ENCODE results near the gene GPATCH1.
"Not testable (repeated sequence)": the region's sequence is repeated elsewhere in the genome, so short reads cannot be mapped to it uniquely, and the experiment has no call there.

Gene GPATCH1

GRCh38 chr19:33166037-33166436 lies 85.1 kb downstream of the GPATCH1 start:
- not testable (repeated sequence) for H3K9ac ChIP-seq (ENCODE audit: low read length); H3K4me1 ChIP-seq (ENCODE audit: control insufficient read depth, low read depth, low read length); H4K8ac ChIP-seq (ENCODE audit: low read depth, low read length); H2AK5ac ChIP-seq (ENCODE audit: low read length); H2BK120ac ChIP-seq (ENCODE audit: low read depth, low read length); H2BK5ac ChIP-seq (ENCODE audit: low read length); H3K56ac ChIP-seq (ENCODE audit: low read length); H4K5ac ChIP-seq (ENCODE audit: low read length); DNase-seq; H3K27me3 ChIP-seq (ENCODE audit: insufficient read depth, low read length, poor library complexity); H3K4me3 ChIP-seq (ENCODE audit: low read length); H3K23ac ChIP-seq (ENCODE audit: low read length); H2BK15ac ChIP-seq (replicated peaks; ENCODE audit: low read depth); H3K79me1 ChIP-seq (ENCODE audit: low read length); H3K4me2 ChIP-seq (ENCODE audit: low read length); H3K27ac ChIP-seq (ENCODE audit: low read depth, low read length); H3K36me3 ChIP-seq (ENCODE audit: control insufficient read depth, insufficient read depth, low read length); H3K4ac ChIP-seq (ENCODE audit: low read depth, low read length); H3K79me2 ChIP-seq (ENCODE audit: control insufficient read depth, insufficient read depth, low read length); H3K18ac ChIP-seq (ENCODE audit: low read length)
- WGBS (ENCODE audit: extremely low coverage, insufficient coverage, low lambda C conversion rate) = no CpG with 5 or more reads among the region's 6 CpGs

DNA sequence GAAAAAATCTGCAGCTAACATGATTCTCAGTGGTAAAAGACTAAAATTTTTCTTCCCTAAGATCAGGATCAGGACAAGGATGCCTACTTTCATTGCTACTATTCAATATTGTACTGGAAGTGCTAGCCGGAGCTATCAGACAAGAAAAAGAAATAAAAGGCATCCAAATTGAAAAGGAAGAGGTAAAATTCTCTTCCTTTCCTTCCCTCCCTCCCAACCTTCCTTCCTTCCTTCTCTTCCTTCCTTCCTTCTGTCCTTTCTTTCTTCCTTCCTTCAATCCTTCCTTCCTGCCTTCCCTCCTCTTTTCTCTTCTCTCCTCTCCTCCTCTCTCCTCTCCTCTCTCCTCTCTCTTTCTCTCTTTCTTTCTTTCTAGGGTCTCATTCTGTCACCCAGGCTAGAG lies 86.5 kb downstream of the GPATCH1 start:
- Histone ChIP-seq H3K56ac (ENCODE audit: low read length) (no peak overlapping the region), H2BK120ac (ENCODE audit: low read depth, low read length) (no peak overlapping the region), H3K23ac (ENCODE audit: low read length) (no peak overlapping the region), H3K27me3 (ENCODE audit: insufficient read depth, low read length, poor library complexity) (no peaks in the 10 kb centered on the region), H3K18ac (ENCODE audit: low read length) (no peak overlapping the region), H3K9ac (ENCODE audit: low read length) (no peak overlapping the region), H3K79me2 (ENCODE audit: control insufficient read depth, insufficient read depth, low read length) (no peaks in the 10 kb centered on the region), H3K27ac (ENCODE audit: low read depth, low read length) (no peak overlapping the region), H3K4me2 (ENCODE audit: low read length) (no peak overlapping the region), H4K5ac (ENCODE audit: low read length) (no peak overlapping the region), H3K36me3 (ENCODE audit: control insufficient read depth, insufficient read depth, low read length) (no peaks in the 10 kb centered on the region), H2BK15ac (replicated peaks; ENCODE audit: low read depth) (no peak overlapping the region), H3K79me1 (ENCODE audit: low read length) (no peaks in the 10 kb centered on the region), H2AK5ac (ENCODE audit: low read length) (no peak overlapping the region), H4K8ac (ENCODE audit: low read depth, low read length) (no peak overlapping the region), H3K4me1 (ENCODE audit: control insufficient read depth, low read depth, low read length) (no peaks in the 10 kb centered on the region), H3K4ac (ENCODE audit: low read depth, low read length) (no peak overlapping the region), H2BK5ac (ENCODE audit: low read length) (no peak overlapping the region), H3K4me3 (ENCODE audit: low read length) (no peak overlapping the region)
- DNase-seq = no peak
- WGBS (ENCODE audit: extremely low coverage, insufficient coverage, low lambda C conversion rate) = no CpG with 5 or more reads among the region's 1 CpG

DNA sequence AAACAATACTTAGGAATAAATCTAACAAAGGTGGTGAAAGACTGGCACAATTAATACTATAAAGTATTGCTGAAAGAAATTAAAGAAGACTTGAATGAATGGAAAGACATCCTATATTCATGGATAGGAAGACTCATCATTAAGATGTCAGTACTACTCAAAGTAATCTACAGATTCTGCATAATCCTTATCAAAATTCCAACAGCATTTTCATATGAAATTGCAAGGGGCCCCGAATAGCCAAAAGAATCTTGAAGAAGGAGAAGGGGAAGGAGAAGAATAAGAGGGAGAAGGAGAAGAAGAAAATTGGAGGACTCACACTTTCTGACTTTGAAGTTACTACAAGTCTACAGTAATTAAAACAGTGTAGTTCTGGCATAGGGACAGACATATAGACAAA lies 87.5 kb downstream of the GPATCH1 start:
- Histone ChIP-seq H2BK5ac (ENCODE audit: low read length) (no peak overlapping the region), H3K18ac (ENCODE audit: low read length) (no peak overlapping the region), H3K4ac (ENCODE audit: low read depth, low read length) (no peak overlapping the region), H3K4me1 (ENCODE audit: control insufficient read depth, low read depth, low read length) (no peaks in the 10 kb centered on the region), H3K27ac (ENCODE audit: low read depth, low read length) (no peak overlapping the region), H4K5ac (ENCODE audit: low read length) (no peak overlapping the region), H3K23ac (ENCODE audit: low read length) (no peak overlapping the region), H4K8ac (ENCODE audit: low read depth, low read length) (no peak overlapping the region), H3K56ac (ENCODE audit: low read length) (no peak overlapping the region), H3K27me3 (ENCODE audit: insufficient read depth, low read length, poor library complexity) (no peaks in the 10 kb centered on the region), H2AK5ac (ENCODE audit: low read length) (no peak overlapping the region), H3K79me1 (ENCODE audit: low read length) (no peaks in the 10 kb centered on the region), H3K79me2 (ENCODE audit: control insufficient read depth, insufficient read depth, low read length) (no peaks in the 10 kb centered on the region), H3K4me2 (ENCODE audit: low read length) (no peak overlapping the region), H3K9ac (ENCODE audit: low read length) (no peak overlapping the region), H2BK120ac (ENCODE audit: low read depth, low read length) (no peak overlapping the region), H3K36me3 (ENCODE audit: control insufficient read depth, insufficient read depth, low read length) (no peaks in the 10 kb centered on the region), H2BK15ac (replicated peaks; ENCODE audit: low read depth) (no peak overlapping the region), H3K4me3 (ENCODE audit: low read length) (no peak overlapping the region)
- WGBS (ENCODE audit: extremely low coverage, insufficient coverage, low lambda C conversion rate) = no CpG with 5 or more reads among the region's 1 CpG
- DNase-seq = no peak

- Histone ChIP-seq H4K8ac (ENCODE audit: low read depth, low read length) (no peak overlapping the region), H3K4me1 (ENCODE audit: control insufficient read depth, low read depth, low read length) (peaks cover 2% of the 10 kb centered on the region), H3K4me2 (ENCODE audit: low read length) (no peak overlapping the region), H2BK120ac (ENCODE audit: low read depth, low read length) (no peak overlapping the region), H2BK15ac (replicated peaks; ENCODE audit: low read depth) (no peak overlapping the region), H3K79me2 (ENCODE audit: control insufficient read depth, insufficient read depth, low read length) (no peaks in the 10 kb centered on the region), H3K4me3 (ENCODE audit: low read length) (no peak overlapping the region), H3K56ac (ENCODE audit: low read length) (no peak overlapping the region), H3K4ac (ENCODE audit: low read depth, low read length) (no peak overlapping the region), H3K18ac (ENCODE audit: low read length) (no peak overlapping the region), H3K36me3 (ENCODE audit: control insufficient read depth, insufficient read depth, low read length) (no peaks in the 10 kb centered on the region), H4K5ac (ENCODE audit: low read length) (no peak overlapping the region), H2BK5ac (ENCODE audit: low read length) (no peak overlapping the region), H3K27ac (ENCODE audit: low read depth, low read length) (no peak overlapping the region), H3K27me3 (ENCODE audit: insufficient read depth, low read length, poor library complexity) (no peaks in the 10 kb centered on the region), H3K23ac (ENCODE audit: low read length) (no peak overlapping the region), H2AK5ac (ENCODE audit: low read length) (no peak overlapping the region), H3K9ac (ENCODE audit: low read length) (no peak overlapping the region), H3K79me1 (ENCODE audit: low read length) (no peaks in the 10 kb centered on the region)
- no CpG with 5 or more reads among the region's 1 CpG for WGBS (ENCODE audit: extremely low coverage, insufficient coverage, low lambda C conversion rate)
- DNase-seq = no peak
These were observed 90.3 kb downstream of the GPATCH1 start for GRCh38 chr19:33171222-33171795.

DNA sequence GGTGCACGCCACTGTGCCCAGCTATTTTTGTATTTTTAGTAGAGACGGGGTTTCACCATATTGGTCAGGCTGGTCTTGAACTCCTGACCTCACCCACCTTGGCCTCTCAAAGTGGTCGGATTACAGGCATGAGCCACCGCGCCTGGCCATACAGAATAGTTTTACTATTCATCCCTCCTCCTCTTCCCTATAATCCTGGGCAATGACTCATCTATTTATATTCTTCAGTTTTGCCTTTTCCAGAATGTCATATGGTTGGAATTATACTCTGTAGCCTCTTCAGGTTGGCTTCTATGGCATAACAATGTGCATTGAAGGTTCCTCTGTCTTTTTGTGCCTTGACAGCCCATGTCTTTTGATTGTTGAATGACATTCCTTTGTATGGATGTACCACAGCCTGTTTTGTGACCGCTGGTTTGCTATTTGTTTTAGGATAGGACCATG lies 91.0 kb downstream of the GPATCH1 start:
- Histone ChIP-seq H2BK120ac (ENCODE audit: low read depth, low read length) (no peak overlapping the region), H3K27ac (ENCODE audit: low read depth, low read length) (no peak overlapping the region), H3K79me1 (ENCODE audit: low read length) (no peaks in the 10 kb centered on the region), H3K36me3 (ENCODE audit: control insufficient read depth, insufficient read depth, low read length) (no peaks in the 10 kb centered on the region), H4K8ac (ENCODE audit: low read depth, low read length) (no peak overlapping the region), H3K79me2 (ENCODE audit: control insufficient read depth, insufficient read depth, low read length) (no peaks in the 10 kb centered on the region), H2BK5ac (ENCODE audit: low read length) (no peak overlapping the region), H3K4me1 (ENCODE audit: control insufficient read depth, low read depth, low read length) (peaks cover 2% of the 10 kb centered on the region), H3K4ac (ENCODE audit: low read depth, low read length) (no peak overlapping the region), H3K56ac (ENCODE audit: low read length) (no peak overlapping the region), H2BK15ac (replicated peaks; ENCODE audit: low read depth) (no peak overlapping the region), H3K9ac (ENCODE audit: low read length) (no peak overlapping the region), H3K18ac (ENCODE audit: low read length) (no peak overlapping the region), H3K27me3 (ENCODE audit: insufficient read depth, low read length, poor library complexity) (no peaks in the 10 kb centered on the region), H3K4me3 (ENCODE audit: low read length) (no peak overlapping the region), H3K23ac (ENCODE audit: low read length) (no peak overlapping the region), H3K4me2 (ENCODE audit: low read length) (no peak overlapping the region), H4K5ac (ENCODE audit: low read length) (no peak overlapping the region), H2AK5ac (ENCODE audit: low read length) (no peak overlapping the region)
- DNase-seq = no peak
- no CpG with 5 or more reads among the region's 6 CpGs for WGBS (ENCODE audit: extremely low coverage, insufficient coverage, low lambda C conversion rate)

DNA sequence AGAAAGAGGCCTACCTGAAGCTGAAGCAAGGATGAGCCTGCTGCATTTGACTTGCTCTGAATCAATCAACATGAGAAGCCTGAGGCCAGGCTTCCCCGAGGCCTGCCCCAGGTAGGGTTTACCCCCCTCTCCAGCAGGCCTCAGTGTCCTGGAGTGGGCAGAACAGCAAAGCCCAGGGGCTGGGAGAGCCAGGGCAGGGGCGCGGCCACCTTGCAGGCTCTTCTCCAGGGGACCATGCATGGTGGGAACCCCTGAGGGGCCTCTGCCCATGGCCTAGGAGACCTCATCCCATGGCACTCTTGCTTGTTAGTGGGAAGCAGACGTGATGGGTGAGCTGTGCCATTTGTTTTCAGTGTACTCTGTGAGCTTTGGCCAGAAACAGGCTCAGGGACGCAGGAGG lies 93.2 kb downstream of the GPATCH1 start:
- WGBS (ENCODE audit: extremely low coverage, insufficient coverage, low lambda C conversion rate) = no CpG with 5 or more reads among the region's 5 CpGs
- Histone ChIP-seq H3K23ac (ENCODE audit: low read length) (no peak overlapping the region), H3K4me2 (ENCODE audit: low read length) (no peak overlapping the region), H2BK120ac (ENCODE audit: low read depth, low read length) (no peak overlapping the region), H3K4me1 (ENCODE audit: control insufficient read depth, low read depth, low read length) (peaks cover 2% of the 10 kb centered on the region), H2AK5ac (ENCODE audit: low read length) (no peak overlapping the region), H3K79me2 (ENCODE audit: control insufficient read depth, insufficient read depth, low read length) (no peaks in the 10 kb centered on the region), H3K9ac (ENCODE audit: low read length) (no peak overlapping the region), H3K36me3 (ENCODE audit: control insufficient read depth, insufficient read depth, low read length) (no peaks in the 10 kb centered on the region), H2BK15ac (replicated peaks; ENCODE audit: low read depth) (no peak overlapping the region), H4K8ac (ENCODE audit: low read depth, low read length) (no peak overlapping the region), H3K79me1 (ENCODE audit: low read length) (no peaks in the 10 kb centered on the region), H2BK5ac (ENCODE audit: low read length) (no peak overlapping the region), H3K27me3 (ENCODE audit: insufficient read depth, low read length, poor library complexity) (no peaks in the 10 kb centered on the region), H3K56ac (ENCODE audit: low read length) (no peak overlapping the region), H3K4me3 (ENCODE audit: low read length) (no peak overlapping the region), H3K18ac (ENCODE audit: low read length) (no peak overlapping the region), H4K5ac (ENCODE audit: low read length) (no peak overlapping the region), H3K27ac (ENCODE audit: low read depth, low read length) (no peak overlapping the region), H3K4ac (ENCODE audit: low read depth, low read length) (no peak overlapping the region)
- DNase-seq = no peak
